GM19395 (cell line): ENCODE data around the gene CCDC47.
A peak's percentile ranks its signal among the peaks of the same experiment; 100 is the strongest.

Source experiments
- ATAC-seq: cut with Tn5 transposase; IDR thresholded peaks from one replicate; pipeline ENCODE4 v1.9.1; 2021; ENCODE audit warnings: mild to moderate bottlenecking, moderate library complexity; ENCODE audit not compliant: unreplicated experiment

Gene CCDC47

GRCh38 chr17:63785556-63785955, 12.2 kb upstream of the CCDC47 start:
- ATAC-seq: no peak

DNA sequence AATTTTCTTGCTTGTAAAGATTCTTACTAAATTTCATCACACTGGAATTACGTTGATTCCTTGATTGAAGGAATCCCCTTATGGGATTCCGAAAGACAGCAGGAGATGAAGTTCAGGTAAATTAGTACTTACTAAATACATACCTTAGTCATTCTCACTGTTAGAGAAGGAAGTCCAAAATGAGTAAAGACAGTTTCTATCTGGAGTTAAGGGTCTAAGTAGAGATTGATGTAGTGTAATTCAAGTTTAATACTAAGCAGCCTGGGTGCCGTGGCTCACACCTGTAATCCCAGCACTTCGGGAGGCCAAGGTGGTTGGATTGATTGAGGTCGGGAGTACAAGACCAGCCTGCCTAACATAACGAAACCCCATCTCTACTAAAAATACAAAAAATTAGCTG, 10.1 kb upstream of the CCDC47 start:
- no peak for ATAC-seq

- ATAC-seq: no peak
Observed at GRCh38 chr17:63780928-63781327, 7.5 kb upstream of the CCDC47 start.

DNA sequence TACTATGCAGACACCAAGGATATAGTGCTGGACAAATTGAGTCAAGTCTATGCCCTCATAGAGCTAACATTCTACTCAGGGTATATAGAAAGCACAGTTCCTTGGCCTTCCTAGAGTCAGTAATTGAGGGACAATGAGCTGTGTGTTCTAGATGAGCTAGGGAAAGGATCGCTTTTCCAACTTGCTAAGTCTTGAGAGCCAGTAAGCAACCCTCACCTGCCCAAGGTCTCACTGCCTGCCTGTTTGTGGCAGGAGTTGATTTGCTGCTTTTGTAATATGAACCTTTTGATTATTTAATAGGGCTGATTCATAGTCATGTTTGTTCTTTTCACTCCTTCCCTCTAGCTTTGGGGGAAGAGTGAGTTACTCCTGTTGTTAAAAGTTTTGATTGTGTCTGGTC, 7.1 kb upstream of the CCDC47 start:
- ATAC-seq: no peak

- no peak for ATAC-seq
Observed at GRCh38 chr17:63775420-63775819, 2.0 kb upstream of the CCDC47 start.

- no peak for ATAC-seq
Observed at GRCh38 chr17:63774969-63775265, 1.5 kb upstream of the CCDC47 start.

GRCh38 chr17:63774141-63774968, 958 bp upstream of the CCDC47 start, which contains the start of gene DDX42:
Gene DDX42 (plus strand): TSS chr17:63774170. CDS start chr17:63787050, 12,880 bp downstream.
- peak; percentile 5 for ATAC-seq

- no peak for ATAC-seq
Observed at GRCh38 chr17:63772801-63773271, 561 bp downstream of the CCDC47 start.

DNA sequence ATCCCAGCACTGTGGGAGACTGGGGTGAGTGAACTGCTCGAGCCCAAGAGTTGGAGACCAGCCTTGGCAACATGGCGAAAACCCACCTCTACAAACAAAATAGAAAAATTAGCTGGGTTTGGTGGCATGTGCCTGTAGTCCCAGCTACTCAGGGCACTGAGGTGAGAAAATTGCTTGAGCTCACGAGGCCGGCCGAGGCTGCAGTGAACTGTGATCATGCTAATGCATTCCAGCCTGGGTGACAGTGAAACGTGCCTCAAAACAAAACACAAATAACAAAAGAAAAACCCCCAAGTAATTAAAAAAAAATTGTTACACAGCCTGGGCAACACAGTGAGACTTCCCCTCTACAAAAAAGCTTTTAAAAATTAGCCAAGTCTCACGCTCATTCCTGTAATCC, 5.0 kb downstream of the CCDC47 start:
- ATAC-seq: no peak

- no peak for ATAC-seq
Observed at GRCh38 chr17:63766754-63767153, 6.6 kb downstream of the CCDC47 start.

DNA sequence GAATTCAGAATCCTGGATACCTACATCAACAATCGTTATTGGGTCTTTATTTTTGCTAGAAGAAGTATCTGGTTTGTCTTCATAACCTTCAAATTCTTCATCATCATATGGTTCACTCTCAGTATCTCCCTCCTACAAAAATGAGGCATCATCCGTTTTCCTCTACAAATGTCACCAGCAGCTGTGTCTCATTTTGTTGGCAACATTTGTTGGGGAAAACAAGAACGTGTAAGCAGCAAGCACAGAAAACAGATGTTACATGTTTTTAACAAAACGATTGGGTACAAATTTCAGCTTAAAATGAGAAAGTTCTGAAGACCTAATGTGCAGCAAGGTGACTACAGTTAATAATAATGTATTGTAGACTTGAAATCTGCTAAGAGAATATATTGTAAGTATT, 8.7 kb downstream of the CCDC47 start:
- ATAC-seq: no peak

GRCh38 chr17:63762161-63763078, 11.0 kb downstream of the CCDC47 start:
- no peak for ATAC-seq

- ATAC-seq: no peak
Observed at GRCh38 chr17:63760771-63761539, 12.4 kb downstream of the CCDC47 start.

- ATAC-seq: no peak
Observed at GRCh38 chr17:63758428-63758827, 15.0 kb downstream of the CCDC47 start.

DNA sequence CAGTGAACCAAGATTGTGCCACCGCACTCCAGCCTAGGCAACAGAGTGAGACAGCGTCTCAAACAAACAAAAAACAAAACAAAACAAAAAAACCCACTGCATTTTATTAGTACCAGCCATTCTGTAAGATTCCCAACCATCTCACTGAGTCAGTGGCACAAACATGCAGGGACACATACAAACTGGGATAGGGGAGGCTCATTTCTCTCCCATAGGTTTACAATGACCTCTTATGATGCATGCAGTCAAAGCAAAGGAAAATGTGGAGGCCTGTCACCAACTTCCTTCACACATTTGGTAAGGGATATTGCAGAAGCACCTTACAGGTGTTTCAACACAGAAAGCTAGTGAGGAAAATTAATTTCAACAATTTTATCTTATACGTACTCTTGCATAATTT, 19.4 kb downstream of the CCDC47 start:
- ATAC-seq: no peak

- no peak for ATAC-seq
Observed at GRCh38 chr17:63753215-63753614, 20.2 kb downstream of the CCDC47 start.

GRCh38 chr17:63752707-63753106, 20.7 kb downstream of the CCDC47 start:
- no peak for ATAC-seq

DNA sequence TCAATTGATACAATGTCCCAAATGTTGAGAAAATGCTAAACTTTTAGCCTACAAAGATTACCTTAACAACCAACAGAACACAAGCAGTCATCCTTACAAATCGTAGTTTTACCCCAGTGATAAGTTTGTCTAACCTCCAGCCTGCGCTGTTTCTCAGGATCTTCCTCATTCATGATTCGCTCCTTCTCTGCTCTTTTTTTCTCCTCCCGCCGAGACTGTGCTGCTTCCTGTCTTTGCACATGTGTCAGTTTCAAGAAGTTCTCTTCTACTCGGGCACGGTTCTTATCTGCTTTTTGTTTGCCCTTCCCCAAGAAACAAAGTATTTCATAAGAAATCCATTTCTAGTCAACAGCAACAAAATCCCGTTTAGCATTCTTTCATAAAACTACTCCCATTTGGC, 21.6 kb downstream of the CCDC47 start:
- no peak for ATAC-seq

DNA sequence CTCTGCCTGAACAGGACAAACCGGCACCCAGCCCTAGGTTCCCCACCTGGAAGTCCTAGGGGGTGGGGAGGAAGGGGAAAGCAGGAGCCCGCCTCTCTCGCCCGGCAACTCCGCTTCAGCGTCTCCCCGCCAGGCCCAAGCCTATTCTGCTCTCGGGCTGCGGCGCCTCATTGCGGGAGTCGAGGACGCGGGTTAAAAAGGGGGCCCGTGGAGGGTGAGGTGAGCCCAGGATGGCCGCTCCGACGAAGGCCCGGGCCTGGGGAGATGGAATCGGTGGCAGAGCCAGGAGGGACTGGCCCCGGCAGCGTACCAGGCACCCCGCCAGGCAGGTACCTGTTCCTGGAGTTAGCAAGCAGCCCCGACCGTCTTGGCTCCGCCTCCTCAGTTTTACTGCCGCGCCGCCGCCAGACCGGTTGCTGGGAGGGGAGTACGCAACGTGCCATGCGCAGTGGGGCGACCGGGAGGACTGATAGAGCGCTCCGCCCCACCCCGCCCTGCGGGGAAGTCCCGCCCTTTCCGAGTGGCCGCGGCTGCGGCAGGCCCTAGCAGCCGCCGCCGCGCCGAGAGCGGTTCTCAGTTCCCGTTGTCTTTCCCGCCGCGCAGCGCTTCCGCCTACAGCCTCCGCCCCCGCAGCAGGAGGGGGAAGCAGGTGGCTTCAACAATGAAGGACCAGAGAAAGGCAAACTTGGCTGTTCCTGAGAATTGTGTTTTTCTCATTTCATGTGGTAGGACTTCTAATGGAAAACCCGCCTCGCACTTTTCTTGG, 31.8 kb downstream of the CCDC47 start, which contains the start of gene STRADA:
Gene STRADA, minus strand, starts transcription at position 392 of the 766 bp plus-strand sequence. CDS start 13,430 bp downstream, outside the sequence.
- ATAC-seq: peak; percentile 89

DNA sequence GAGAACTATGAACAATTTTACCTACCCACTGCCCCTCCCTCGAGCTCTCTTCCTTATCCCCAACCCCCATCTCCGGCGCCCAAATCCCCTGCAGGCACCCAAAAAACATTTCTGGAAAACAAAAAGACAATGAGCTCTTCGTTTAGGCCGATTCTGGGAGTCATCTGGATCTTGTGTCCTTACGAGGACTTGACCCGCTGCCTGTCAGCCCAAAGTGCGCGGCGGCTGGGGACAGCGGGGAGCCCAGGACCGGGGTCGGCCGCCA, 32.3 kb downstream of the CCDC47 start:
- ATAC-seq: peak; percentile 22
